HFF-Myc (cell line): ENCODE results near the gene ZNF22.
"Not testable (repeated sequence)": the region's sequence is repeated elsewhere in the genome, so short reads cannot be mapped to it uniquely, and the experiment has no call there.

Source experiments
- DNase-seq: peaks from one replicate; pipeline ENCODE4 v3.0.0-alpha.2; 2011; ENCODE audit warnings: low read depth; ENCODE audit errors: extremely low read depth
- H3K4me3 ChIP-seq: replicated peaks from 2 replicates; pipeline ENCODE4 v1.5.1; 2011; ENCODE audit warnings: low read depth, mild to moderate bottlenecking, control low read depth, low read length
- CTCF ChIP-seq: IDR thresholded peaks from 2 replicates; pipeline ENCODE4 v1.5.1; 2012; ENCODE audit warnings: mild to moderate bottlenecking, low read depth, low read length, control low read depth; ENCODE audit errors: missing control alignments

ZNF22 gene

GRCh38 chr10:45003432-45004000 is 2.8 kb downstream of the ZNF22 start:
- TF ChIP-seq CTCF, result no peak

DNA sequence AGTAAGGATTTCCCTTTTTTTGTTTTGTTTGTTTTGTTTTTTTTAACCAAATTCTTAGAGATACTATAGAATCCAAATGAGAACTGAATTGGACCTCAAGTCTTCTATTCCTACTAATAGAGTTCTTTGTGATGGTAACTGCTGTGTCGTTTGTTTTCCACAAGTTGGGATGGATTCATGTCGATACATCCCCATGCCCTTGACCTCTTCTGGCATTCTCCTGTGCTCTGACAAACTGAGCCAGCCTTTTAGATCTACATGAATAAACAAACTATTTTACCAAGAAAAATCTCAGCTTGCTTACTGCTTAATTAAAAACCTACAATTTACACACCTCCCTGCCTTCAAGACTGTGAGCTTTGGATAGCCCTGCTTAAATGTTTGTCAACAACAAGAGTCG is 3.9 kb downstream of the ZNF22 start:
- H3K4me3 ChIP-seq, result no peak overlapping the region
- no peak for DNase-seq
- no peak for TF ChIP-seq CTCF

More at GRCh38 chr10:45003432-45004000, 2.8 kb downstream of the ZNF22 start:
- DNase-seq, result no peak
- no peak overlapping the region for H3K4me3 ChIP-seq

DNA sequence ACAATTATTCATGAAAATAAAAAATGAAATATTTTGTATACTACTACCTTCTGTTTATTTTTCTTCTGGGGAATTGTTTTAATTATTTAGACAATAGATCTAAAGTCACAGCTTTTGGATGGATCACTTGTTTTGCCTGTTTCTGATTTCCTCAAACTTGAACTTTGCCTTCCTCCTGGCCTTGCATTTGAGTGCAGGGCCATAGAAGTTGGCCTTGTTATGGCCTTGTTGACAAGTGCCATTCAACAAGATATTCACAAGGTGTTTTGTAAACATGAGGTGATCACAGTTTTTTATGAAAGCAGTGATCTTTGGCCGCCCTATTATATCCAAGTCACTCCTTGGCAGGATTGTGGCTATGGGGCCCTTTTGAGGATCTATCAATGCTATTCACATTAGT is 4.6 kb downstream of the ZNF22 start:
- DNase-seq, result no peak
- TF ChIP-seq CTCF, result no peak
- H3K4me3 ChIP-seq, result no peak overlapping the region

- TF ChIP-seq CTCF, result no peak
- no peak overlapping the region for H3K4me3 ChIP-seq
- DNase-seq, result no peak
These were observed 5.7 kb downstream of the ZNF22 start for GRCh38 chr10:45006276-45007030.

DNA sequence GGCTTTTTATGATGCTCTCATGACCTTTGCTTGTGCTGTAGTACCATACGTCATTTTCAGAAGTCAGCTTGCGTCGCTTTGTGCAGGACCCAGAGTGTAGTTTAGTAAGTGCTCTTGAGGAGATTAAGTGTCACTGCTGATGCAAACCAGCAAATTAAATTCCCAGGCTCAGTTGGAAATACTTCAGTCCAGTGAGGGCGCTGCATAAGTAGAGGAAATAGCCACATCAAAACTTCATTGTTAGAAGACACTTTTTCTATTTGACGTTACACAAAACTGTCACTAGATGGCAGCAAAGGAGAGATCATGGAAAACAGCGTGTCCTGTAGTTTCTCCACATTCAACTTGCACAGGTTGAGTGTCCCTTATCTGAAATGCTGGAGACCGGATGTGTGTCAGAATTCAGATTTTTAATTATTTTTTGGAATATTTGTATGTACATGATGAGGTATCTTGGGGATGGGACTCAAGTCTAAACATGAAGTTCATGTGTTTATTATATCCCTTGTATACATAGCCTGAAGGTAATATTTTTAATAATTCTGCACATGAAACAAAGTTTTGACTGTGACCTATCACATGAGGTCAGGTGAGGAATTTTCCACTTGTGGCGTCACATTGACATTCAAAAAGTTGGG is 7.9 kb downstream of the ZNF22 start:
- H3K4me3 ChIP-seq, result no peak overlapping the region
- DNase-seq, result peak; percentile 89
- TF ChIP-seq CTCF, result peak; percentile 71

GRCh38 chr10:45014557-45014956 is 13.8 kb downstream of the ZNF22 start:
- DNase-seq, result not testable (repeated sequence)

DNA sequence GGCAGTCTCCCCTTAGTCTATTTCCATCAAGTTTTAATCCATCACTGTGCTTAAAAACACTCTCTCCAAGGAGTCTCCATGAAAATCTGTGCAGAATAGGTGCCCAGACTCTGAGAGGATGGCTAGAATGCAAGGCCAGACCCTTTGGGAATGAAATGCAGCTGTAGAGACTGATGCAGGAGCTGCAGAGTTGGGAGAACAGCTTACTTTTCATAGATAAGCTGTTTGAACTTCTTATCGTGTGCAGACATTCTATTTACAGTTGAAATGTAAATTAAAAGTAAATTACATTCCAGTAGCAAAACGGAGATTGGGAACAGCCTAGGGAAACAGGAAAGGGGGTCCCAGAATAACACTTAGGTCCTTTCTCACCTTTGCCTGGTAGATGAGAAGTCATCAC is 14.9 kb downstream of the ZNF22 start:
- H3K4me3 ChIP-seq, result no peak overlapping the region
- DNase-seq, result no peak
- no peak for TF ChIP-seq CTCF

More at GRCh38 chr10:45014557-45014956, 13.8 kb downstream of the ZNF22 start:
- H3K4me3 ChIP-seq, result not testable (repeated sequence)
